HCT116 (cell line): Measurements from ENCODE around the gene HIP1.
"Not testable (repeated sequence)": the region's sequence is repeated elsewhere in the genome, so short reads cannot be mapped to it uniquely, and the experiment has no call there.

Experiments used
- CBX3 ChIP-seq: IDR thresholded peaks from 2 replicates; pipeline ENCODE4 v1.6.1; 2012; ENCODE audit warnings: low read depth
- CTCF ChIP-seq, 3 experiments: fragments of 200-600 bp in 1 of 3; sonication (generic) in 1 of 3; IDR thresholded peaks in 2 of 3; conservative IDR thresholded peaks in 1 of 3; 2 replicates each; pipeline ENCODE4 v1.5.1; 2012 to 2017; ENCODE audit warnings: low read depth in 2 of 3, low read length in 2 of 3, antibody characterized with exemption in 1 of 3, borderline replicate concordance in 1 of 3, control low read depth in 1 of 3, mild to moderate bottlenecking in 1 of 3, mixed read lengths in 1 of 3, mixed run types in 1 of 3, moderate library complexity in 1 of 3; ENCODE audit not compliant: insufficient read depth in 1 of 3
- ELF1 ChIP-seq: IDR thresholded peaks from 2 replicates; pipeline ENCODE4 v1.6.1; 2012; ENCODE audit warnings: low read depth, borderline replicate concordance
- EZH2 ChIP-seq: fragments of 200-600 bp; sonication (generic); IDR thresholded peaks from 2 replicates; pipeline ENCODE4 v1.6.1; 2017; ENCODE audit warnings: antibody characterized with exemption, mixed run types
- EZH2phosphoT487 ChIP-seq: fragments of 200-600 bp; IDR thresholded peaks from 2 replicates; pipeline ENCODE4 v1.6.1; 2018; ENCODE audit warnings: antibody characterized with exemption, borderline replicate concordance
- MAX ChIP-seq: IDR thresholded peaks from 2 replicates; pipeline ENCODE4 v1.6.1; 2012
- POLR2A ChIP-seq: IDR thresholded peaks from 2 replicates; pipeline ENCODE4 v1.7.0; 2011; ENCODE audit warnings: borderline replicate concordance; ENCODE audit not compliant: insufficient read depth, insufficient read length; ENCODE audit errors: extremely low read depth
- POLR2AphosphoS5 ChIP-seq: IDR thresholded peaks from 2 replicates; pipeline ENCODE4 v1.6.1; 2011; ENCODE audit warnings: mild to moderate bottlenecking, low read depth, low read length, moderate library complexity
- REST ChIP-seq: IDR thresholded peaks from 2 replicates; pipeline ENCODE4 v1.6.1; 2012; ENCODE audit warnings: low read depth
- TCF7L2 ChIP-seq: IDR thresholded peaks from 2 replicates; pipeline ENCODE4 v1.7.0; 2011; ENCODE audit warnings: borderline replicate concordance, inconsistent platforms; ENCODE audit not compliant: insufficient read depth, insufficient read length; ENCODE audit errors: extremely low read depth

GRCh38 chr7:75761801-75762200 is 23.1 kb upstream of the HIP1 start:
- not testable (repeated sequence) for TF ChIP-seq CTCF (IDR thresholded peaks at IDR 0.05 in 2 of 3, conservative IDR thresholded peaks at IDR 0.05 in 1 of 3; ENCODE audit: borderline replicate concordance in 1 of 3, insufficient read depth in 1 of 3, low read depth in 2 of 3, low read length in 2 of 3); TCF7L2; EZH2; POLR2A; POLR2AphosphoS5; REST; MAX; ELF1; EZH2phosphoT487; CBX3
